C4-2B (cell line): ENCODE measurements around the gene GPATCH1.

Experiments used
- CTCF ChIP-seq: fragments of 450-650 bp; conservative IDR thresholded peaks from 2 replicates; pipeline ENCODE4 v1.5.1; 2017; ENCODE audit warnings: mild to moderate bottlenecking
- ZFX ChIP-seq: fragments of 450-650 bp; IDR thresholded peaks from 2 replicates; pipeline ENCODE4 v1.6.1; 2017

- TF ChIP-seq CTCF: no peak
- TF ChIP-seq ZFX: no peak
These were observed 17.1 kb downstream of the GPATCH1 start for GRCh38 chr19:33098055-33098534.
